ENCODE measurements around the gene PTPRCAP. TPM values are rescaled to one million over a fixed set of nuclear protein-coding genes. Genes with fewer than 3 reads are reported as not detected.

Gene PTPRCAP
- total and polyA plus RNA-seq, 12 donors, result 0.57 to 13.4 (median 3.9) TPM

GRCh38 chr11:67400251-67400941 is 37.1 kb downstream of the PTPRCAP start:
- H3K27ac ChIP-seq, result peak overlapping the region in 3 of 5 donors; percentile 88 to 99 (median 88)

DNA sequence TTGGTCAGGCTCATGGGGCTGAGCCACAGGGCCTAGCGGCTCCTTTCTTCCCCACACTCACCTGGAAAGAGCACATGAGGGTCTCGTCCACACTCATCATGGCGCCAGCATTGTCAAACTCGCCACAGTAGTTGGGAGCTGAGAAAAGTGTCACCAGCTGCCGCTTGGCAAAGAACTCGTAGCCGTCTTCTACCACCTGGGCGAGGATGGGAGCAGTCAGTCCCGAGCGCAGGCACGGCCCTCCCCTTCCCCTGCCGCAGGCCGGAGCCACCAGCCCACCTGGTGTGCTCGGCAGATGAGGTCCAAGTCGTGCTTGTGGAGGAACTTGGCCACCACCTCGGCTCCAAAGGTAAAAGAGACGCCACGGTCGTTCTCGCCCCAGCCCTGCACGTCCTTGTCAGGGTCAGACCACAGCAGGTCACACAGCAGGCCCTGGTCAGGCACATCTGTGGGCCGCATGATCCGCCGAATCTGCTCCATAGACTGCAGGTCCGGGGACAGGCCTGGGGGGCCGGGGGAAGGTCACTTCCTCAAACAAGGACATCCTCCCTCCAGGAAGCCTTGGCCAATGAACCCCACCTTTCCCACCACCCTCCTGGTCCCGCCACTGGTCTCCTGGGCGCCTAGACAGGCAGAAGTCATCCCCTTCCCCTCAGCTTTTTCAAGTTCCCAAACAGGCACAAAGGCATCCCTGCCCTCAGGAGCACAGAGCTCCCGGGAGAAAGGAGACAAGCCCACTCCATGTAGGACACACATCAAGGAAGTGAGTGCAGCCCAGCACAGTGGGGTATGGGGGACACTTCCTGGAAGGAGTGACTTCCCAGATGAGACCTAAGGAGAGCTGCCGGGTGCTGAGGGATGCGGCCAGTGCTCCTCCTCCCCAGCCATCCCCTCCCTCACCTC is 38.6 kb downstream of the PTPRCAP start:
- peaks cover 23 to 47% of the 10 kb centered on the region in 2 donors for H3K4me1 ChIP-seq (replicated peaks in 1 of 2)
- WGBS, 4 donors, result 79 to 89% (median 83%) methylated on average over 5 to 31 of the region's 31 CpGs

More at GRCh38 chr11:67400251-67400941, 37.1 kb downstream of the PTPRCAP start:
- peak in 1 of 7 donors; percentile 72 for DNase-seq
- Histone ChIP-seq H3K36me3 (replicated peaks in 1 of 2) (peaks cover 0 to 29% of the 10 kb centered on the region in 2 donors), H3K27me3 (no peaks in the 10 kb centered on the region), H3K4me1 (replicated peaks in 1 of 2) (peaks cover 20 to 47% of the 10 kb centered on the region in 2 donors), H3K9me3 (replicated peaks in 1 of 3) (no peaks in the 10 kb centered on the region), H3K4me3 (peak overlapping the region in 3 of 4 donors; percentile 66 to 99 (median 73))
- no peak for TF ChIP-seq POLR2A (IDR thresholded peaks at IDR 0.05)
- no peak for TF ChIP-seq CTCF (IDR thresholded peaks at IDR 0.05)
- intact Hi-C loops (cut with DNase I), result no loop called here
- WGBS, 4 donors, result 27 to 37% (median 32%) methylated on average over 8 to 23 of the region's 23 CpGs

DNA sequence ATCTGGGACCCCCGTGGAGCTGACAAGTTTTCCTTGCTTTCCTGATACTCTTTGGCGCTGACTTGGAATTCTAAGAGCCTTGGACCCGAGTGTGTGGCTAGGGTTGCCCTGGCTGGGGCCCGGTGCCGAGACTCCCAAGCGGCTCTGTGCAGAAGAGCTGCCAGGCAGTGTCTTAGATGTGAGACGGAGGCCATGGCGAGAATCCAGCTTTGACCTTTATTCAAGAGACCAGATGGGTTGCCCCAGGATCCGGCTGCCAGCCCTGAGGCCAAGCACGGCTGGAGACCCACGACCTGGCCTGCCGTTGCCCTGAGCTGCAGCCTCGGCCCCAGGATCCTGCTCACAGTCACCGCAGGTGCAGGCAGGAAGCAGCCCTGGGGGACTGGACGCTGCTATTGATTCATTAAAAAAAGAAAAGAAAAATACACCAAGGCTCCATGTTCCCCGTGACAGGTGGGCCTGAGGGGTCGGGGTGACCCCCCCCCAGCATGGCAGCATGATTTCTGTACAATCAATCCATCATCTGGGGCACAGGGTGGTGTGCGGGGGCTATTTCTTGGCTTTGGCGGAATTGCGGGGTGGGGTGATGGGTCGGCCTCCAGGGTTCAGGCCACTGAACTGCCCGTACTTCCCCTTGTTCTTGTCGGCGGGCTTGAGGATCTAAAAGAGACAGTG is 39.4 kb downstream of the PTPRCAP start:
- peak in 2 of 7 donors; percentile 56 to 62 for DNase-seq
- intact Hi-C loops (cut with DNase I), result loop anchor here in 1 of 2 donors (5.0 kb wide), 1 partner anchor 104 kb away; no protein-coding TSS in a partner anchor
- Histone ChIP-seq H3K27ac (peak overlapping the region in 2 of 5 donors; percentile 14 to 46), H3K4me3 (no peak overlapping the region), H3K9me3 (replicated peaks in 1 of 3) (no peaks in the 10 kb centered on the region), H3K4me1 (replicated peaks in 1 of 2) (peaks cover 25 to 47% of the 10 kb centered on the region in 2 donors), H3K36me3 (replicated peaks in 1 of 2) (peaks cover 0 to 29% of the 10 kb centered on the region in 2 donors), H3K27me3 (no peaks in the 10 kb centered on the region)
- 53 to 60% (median 59%) methylated on average over 13 to 24 of the region's 24 CpGs for WGBS, 4 donors
- TF ChIP-seq CTCF (IDR thresholded peaks at IDR 0.05), result no peak
- no peak for TF ChIP-seq POLR2A (IDR thresholded peaks at IDR 0.05)

More for the DNA sequence above, 38.6 kb downstream of the PTPRCAP start:
- Histone ChIP-seq H3K27me3 (no peaks in the 10 kb centered on the region), H3K4me3 (no peak overlapping the region), H3K9me3 (replicated peaks in 1 of 3) (no peaks in the 10 kb centered on the region), H3K27ac (peak overlapping the region in 1 of 5 donors; percentile 46), H3K36me3 (replicated peaks in 1 of 2) (peaks cover 0 to 29% of the 10 kb centered on the region in 2 donors)
- intact Hi-C loops (cut with DNase I), result loop anchor here in 1 of 2 donors (5.0 kb wide), 1 partner anchor 103 kb away; no protein-coding TSS in a partner anchor
- DNase-seq, result no peak
- TF ChIP-seq POLR2A (IDR thresholded peaks at IDR 0.05) (no peak), CTCF (IDR thresholded peaks at IDR 0.05) (no peak)
